H1 (cell line): ENCODE results near the gene PLA2G4E. TPM values are rescaled to one million over a fixed set of nuclear protein-coding genes. Genes with fewer than 3 reads are reported as not detected.

ENCODE experiments used
- CTCF ChIA-PET: fragments of 300-600 bp; sonication (Branson Sonifier 250); formaldehyde crosslinking; loops from one replicate; lab custom pipeline; 2021; ENCODE audit not compliant: partially characterized antibody; lab: Charles Lee
- POLR2A ChIA-PET: fragments of 300-600 bp; sonication (Branson Sonifier 250); formaldehyde crosslinking; loops from one replicate; lab custom pipeline; 2021; ENCODE audit warnings: inconsistent platforms; ENCODE audit not compliant: partially characterized antibody; lab: Charles Lee
- DNase-seq, 2 experiments: peaks; one replicate each; pipeline versions ENCODE4 v3.0.0 to v3.0.0-alpha.2; 2010 to 2022; ENCODE audit warnings: low spot score in 2 of 2, low read depth in 1 of 2, mixed read lengths in 1 of 2
- FAIRE-seq: peaks from 2 replicates; lab custom pipeline; 2011; peaks lifted over from hg19 to GRCh38; lab: Jason Lieb, UNC
- H2AFZ ChIP-seq: 2 replicates; pipeline ENCODE4 v1.8.1; 2012; ENCODE audit warnings: low read length, inconsistent platforms
- H2AK5ac ChIP-seq: 2 replicates; pipeline ENCODE4 v1.6.1; 2013; ENCODE audit warnings: low read depth, low read length
- H2BK120ac ChIP-seq: replicated peaks from 2 replicates; pipeline ENCODE3; 2013; ENCODE audit warnings: low read depth, low read length, inconsistent platforms
- H2BK12ac ChIP-seq: 2 replicates; pipeline ENCODE4 v1.6.1; 2013; ENCODE audit warnings: low read depth, low read length
- H2BK15ac ChIP-seq: 2 replicates; pipeline ENCODE4 v1.6.1; 2013; ENCODE audit warnings: low read length
- H2BK20ac ChIP-seq: 2 replicates; pipeline ENCODE4 v1.6.1; 2013; ENCODE audit warnings: low read length
- H2BK5ac ChIP-seq: 2 replicates; pipeline ENCODE4 v1.6.1; 2013; ENCODE audit warnings: low read depth, low read length
- H3K14ac ChIP-seq: 2 replicates; pipeline ENCODE4 v1.6.1; 2013; ENCODE audit warnings: inconsistent platforms; ENCODE audit not compliant: insufficient read length
- H3K18ac ChIP-seq: 2 replicates; pipeline ENCODE4 v1.6.1; 2013; ENCODE audit warnings: low read length; ENCODE audit errors: extremely low read depth
- H3K23ac ChIP-seq: 2 replicates; pipeline ENCODE4 v1.6.1; 2013; ENCODE audit warnings: inconsistent platforms; ENCODE audit not compliant: insufficient read length
- H3K23me2 ChIP-seq: 2 replicates; pipeline ENCODE4 v1.6.1; 2013; ENCODE audit warnings: low read depth, low read length
- H3K27ac ChIP-seq: 2 replicates; pipeline ENCODE4 v1.6.1; 2011; ENCODE audit warnings: low read depth, low read length, inconsistent platforms
- H3K27me3 ChIP-seq, 4 experiments: replicated peaks in 1 of 4; 1 replicate in 1 of 4; 2 replicates in 3 of 4; pipeline versions ENCODE4 v1.6.1 to v1.8.1; 2011 to 2013; ENCODE audit warnings: low read length in 3 of 4, mild to moderate bottlenecking in 3 of 4, inconsistent platforms in 2 of 4, mixed read lengths in 2 of 4, moderate library complexity in 1 of 4; ENCODE audit not compliant: control insufficient read depth in 3 of 4, insufficient read depth in 3 of 4; ENCODE audit errors: extremely low read depth in 1 of 4
- H3K36me3 ChIP-seq, 4 experiments: 2 replicates each; pipeline versions ENCODE4 v1.6.1 to v1.8.1; 2011 to 2013; ENCODE audit warnings: mild to moderate bottlenecking in 4 of 4, low read length in 3 of 4, moderate library complexity in 2 of 4, control low read depth in 1 of 4, inconsistent platforms in 1 of 4; ENCODE audit not compliant: insufficient read depth in 4 of 4, control insufficient read depth in 2 of 4
- H3K4ac ChIP-seq: replicated peaks from 2 replicates; pipeline ENCODE3; 2013; ENCODE audit warnings: low read length, low read depth, mixed read lengths, inconsistent platforms; ENCODE audit not compliant: insufficient read length
- H3K4me1 ChIP-seq, 4 experiments: replicated peaks in 1 of 4; 1 replicate in 1 of 4; 2 replicates in 3 of 4; pipeline versions ENCODE4 v1.6.1 to v1.8.1; 2011 to 2013; ENCODE audit warnings: low read length in 3 of 4, inconsistent platforms in 2 of 4, mixed read lengths in 1 of 4; ENCODE audit not compliant: insufficient read depth in 4 of 4, control insufficient read depth in 3 of 4
- H3K4me2 ChIP-seq, 2 experiments: 2 replicates each; pipeline versions ENCODE4 v1.6.1 to v1.8.1; 2011 to 2013; ENCODE audit warnings: low read depth in 2 of 2, low read length in 2 of 2, control low read depth in 1 of 2, inconsistent platforms in 1 of 2, mild to moderate bottlenecking in 1 of 2; ENCODE audit not compliant: insufficient read depth in 1 of 2
- H3K4me3 ChIP-seq, 4 experiments: fragments of 200-600, 300-600 bp in 1 of 4; sonication (generic), shearing (Covaris generic), sonication (Bioruptor Twin) in 1 of 4; 2 replicates each; pipeline versions ENCODE4 v1.5.1 to v1.8.1; 2011 to 2016; ENCODE audit warnings: low read length in 4 of 4, low read depth in 3 of 4, control low read depth in 2 of 4, inconsistent platforms in 2 of 4, mild to moderate bottlenecking in 2 of 4, mixed read lengths in 1 of 4, moderate library complexity in 1 of 4; ENCODE audit not compliant: insufficient read depth in 2 of 4; ENCODE audit errors: extremely low read depth in 1 of 4
- H3K56ac ChIP-seq: replicated peaks from 2 replicates; pipeline ENCODE3; 2013; ENCODE audit warnings: low read depth, mild to moderate bottlenecking, mixed read lengths, low read length, inconsistent platforms; ENCODE audit not compliant: insufficient read length
- H3K79me1 ChIP-seq: 2 replicates; pipeline ENCODE4 v1.6.1; 2013; ENCODE audit warnings: low read depth, low read length, control low read depth
- H3K79me2 ChIP-seq, 2 experiments: 2 replicates each; pipeline versions ENCODE4 v1.6.1 to v1.8.1; 2012 to 2013; ENCODE audit warnings: low read length in 2 of 2, mild to moderate bottlenecking in 2 of 2, inconsistent platforms in 1 of 2; ENCODE audit not compliant: insufficient read depth in 2 of 2, control insufficient read depth in 1 of 2
- H3K9ac ChIP-seq, 4 experiments: replicated peaks in 1 of 4; 1 replicate in 1 of 4; 2 replicates in 3 of 4; pipeline versions ENCODE4 v1.6.1 to v1.8.1; 2011 to 2013; ENCODE audit warnings: low read depth in 3 of 4, low read length in 3 of 4, control low read depth in 2 of 4, mild to moderate bottlenecking in 2 of 4, moderate library complexity in 2 of 4, inconsistent platforms in 1 of 4; ENCODE audit errors: extremely low read depth in 1 of 4
- H3K9me3 ChIP-seq, 2 experiments: 2 replicates each; pipeline versions ENCODE4 v1.6.1 to v1.8.1; 2012 to 2013; ENCODE audit warnings: mild to moderate bottlenecking in 2 of 2, moderate library complexity in 2 of 2, control low read depth in 1 of 2, inconsistent platforms in 1 of 2, low read depth in 1 of 2, low read length in 1 of 2, mixed read lengths in 1 of 2; ENCODE audit not compliant: insufficient read depth in 2 of 2
- H4K20me1 ChIP-seq, 2 experiments: replicated peaks in 1 of 2; 2 replicates each; pipeline versions ENCODE3 to v1.8.1; 2011 to 2013; ENCODE audit warnings: inconsistent platforms in 2 of 2, low read length in 2 of 2, mild to moderate bottlenecking in 1 of 2; ENCODE audit not compliant: insufficient read depth in 2 of 2, control insufficient read depth in 1 of 2
- H4K5ac ChIP-seq: 2 replicates; pipeline ENCODE4 v1.6.1; 2013; ENCODE audit warnings: low read length, low read depth, mixed read lengths, inconsistent platforms; ENCODE audit not compliant: insufficient read length
- H4K8ac ChIP-seq: 2 replicates; pipeline ENCODE4 v1.8.0; 2013; ENCODE audit warnings: mild to moderate bottlenecking, moderate library complexity, low read length, inconsistent platforms; ENCODE audit not compliant: insufficient read depth; ENCODE audit errors: extremely low read depth
- H4K91ac ChIP-seq: replicated peaks from 2 replicates; pipeline ENCODE3; 2013; ENCODE audit warnings: low read length, mixed read lengths, inconsistent platforms; ENCODE audit not compliant: insufficient read length
- HDAC2 ChIP-seq, 2 experiments: fragments of 300-600 bp in 1 of 2; sonication (generic) in 1 of 2; IDR thresholded peaks; 2 replicates each; pipeline ENCODE4 v1.6.1; 2011 to 2012; ENCODE audit warnings: low read depth in 2 of 2, low read length in 2 of 2, mild to moderate bottlenecking in 2 of 2, moderate library complexity in 2 of 2, borderline replicate concordance in 1 of 2, inconsistent platforms in 1 of 2
- KDM5A ChIP-seq: fragments of 200-600 bp; IDR thresholded peaks from 2 replicates; pipeline ENCODE4 v1.7.1; 2012; ENCODE audit warnings: mild to moderate bottlenecking, low read length, inconsistent platforms, mixed read lengths
- RXRA ChIP-seq: IDR thresholded peaks from 2 replicates; pipeline ENCODE4 v1.6.1; 2011; ENCODE audit warnings: low read depth, mild to moderate bottlenecking, low read length, moderate library complexity; ENCODE audit not compliant: insufficient read depth
- TAF7 ChIP-seq: optimal IDR thresholded peaks from 2 replicates; pipeline ENCODE3; 2011; ENCODE audit warnings: low read depth, mild to moderate bottlenecking, inconsistent platforms, low read length, moderate library complexity, borderline replicate concordance
- YY1 ChIP-seq: IDR thresholded peaks from 2 replicates; pipeline ENCODE4 v1.6.1; 2011; ENCODE audit warnings: low read depth, mild to moderate bottlenecking, low read length
- WGBS, 2 experiments: shearing (Covaris generic) in 1 of 2; methylation state at CpG; one replicate each; pipeline versions ENCODE4 v1.1.6 to v1.1.7; 2013 to 2015; ENCODE audit warnings: low lambda C conversion rate in 2 of 2, mixed read lengths in 2 of 2, inconsistent platforms in 1 of 2, low coverage in 1 of 2, missing lambda C conversion rate in 1 of 2; ENCODE audit not compliant: insufficient replicate concordance in 2 of 2, insufficient coverage in 1 of 2, insufficient read length in 1 of 2; ENCODE audit errors: extremely low coverage in 1 of 2, missing lambda C conversion rate in 1 of 2; 5-methylcytosine and 5-hydroxymethylcytosine counted together
- polyA plus RNA-seq, 7 experiments: library from polyadenylated mRNA; depleted of rRNA in 3 of 7; stranded (reverse) in 5 of 7; unstranded in 2 of 7; fragments of >200 nt in 5 of 7; fragments of 200-250 nt in 2 of 7; gene quantifications; 1 replicate in 5 of 7; 2 replicates in 1 of 7; 4 replicates in 1 of 7; pipeline versions ENCODE4 v1.2.1 to v1.2.3, GENCODE V29; 2011 to 2013; ENCODE audit warnings: missing spikeins in 2 of 7, mixed read lengths in 2 of 7
- total RNA-seq: library from RNA; stranded (reverse); fragmentation: NEBNext Ultra II Directional; extraction: Animal tissue kit (Norgen Biotek cat#: 25700); gene quantifications from 2 replicates; pipeline ENCODE4 v1.2.1, GENCODE V29; 2021

The PLA2G4E gene
- total and polyA plus RNA-seq, 2 of the 8 experiments (the other 6 are each of a cell fraction or from before 2014, with no cell fraction given), result 0.03 TPM; not detected in 1

DNA sequence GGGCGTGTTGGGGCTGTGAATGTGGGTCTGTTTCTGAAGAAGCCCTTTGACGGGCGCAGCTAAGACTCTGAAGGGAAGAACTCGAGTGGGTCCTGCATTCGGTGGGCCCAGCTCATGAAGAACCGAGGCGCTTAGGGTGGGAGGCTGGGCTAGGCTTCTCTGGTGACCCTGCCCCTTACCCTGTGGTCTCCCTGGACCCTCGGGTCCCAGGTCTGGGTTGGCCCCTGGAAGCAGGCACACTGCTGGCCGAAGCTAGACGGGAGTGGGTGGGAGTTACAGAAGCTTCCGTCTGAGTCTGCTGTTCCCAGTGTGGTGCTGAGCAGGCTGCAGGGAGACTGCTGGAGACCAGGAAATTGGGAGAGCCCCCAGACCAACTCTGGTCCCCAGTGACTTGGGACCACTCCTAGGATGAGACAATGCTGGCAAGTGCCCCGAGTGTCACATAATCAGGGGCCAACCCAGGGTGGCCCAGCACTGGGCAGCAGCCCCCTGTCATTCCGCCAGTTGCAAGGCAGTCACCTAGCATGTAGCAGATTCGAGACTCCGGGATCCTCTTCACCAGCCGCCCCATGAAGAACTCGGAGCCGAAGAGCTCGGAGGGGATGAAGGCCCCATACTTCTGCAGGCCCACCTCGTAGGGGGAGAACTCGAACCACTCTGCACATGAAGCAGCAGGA lies 31.8 kb downstream of the PLA2G4E start:
- WGBS, 2 experiments, result 73% methylated on average over 18 of the region's 21 CpGs; no CpG with 5 or more reads in 1 of the 2 experiments
- H3K79me1 ChIP-seq, result no peaks in the 10 kb centered on the region
- no peaks in the 10 kb centered on the region for H3K23me2 ChIP-seq
- no peak overlapping the region for H3K4me3 ChIP-seq
- H3K23ac ChIP-seq, result no peak overlapping the region
- H2AK5ac ChIP-seq, result no peak overlapping the region
- no peak overlapping the region for H2BK120ac ChIP-seq
- H4K5ac ChIP-seq, result no peak overlapping the region
- H3K27ac ChIP-seq, result no peak overlapping the region
- peak overlapping the region; percentile 86 for H4K8ac ChIP-seq
- H2BK12ac ChIP-seq, result no peak overlapping the region
- TF ChIP-seq KDM5A (no peak), YY1 (no peak), HDAC2 (IDR thresholded peaks at IDR 0.05; ENCODE audit: borderline replicate concordance in 1 of 2, low read depth in 2 of 2, low read length in 2 of 2) (no peak), RXRA (no peak), TAF7 (no peak)
- no peak overlapping the region for H4K91ac ChIP-seq
- H2BK20ac ChIP-seq, result no peak overlapping the region
- ChIA-PET POLR2A (interaction anchor here (1.0 to 3.1 kb wide), 3 partner anchors 17 to 68 kb away, joined by 3 to 14 read pairs (median 3); partner anchors contain the start of gene EHD4), CTCF (interaction anchor here (0.8 to 16.4 kb wide), 35 partner anchors 10 to 168 kb away, joined by 3 to 252 read pairs (median 5); partner anchors contain the start of gene EHD4)
- H3K79me2 ChIP-seq, result no peaks in the 10 kb centered on the region
- H3K4me2 ChIP-seq, result no peak overlapping the region
- H3K18ac ChIP-seq, result no peak overlapping the region
- no peaks in the 10 kb centered on the region for H3K27me3 ChIP-seq
- FAIRE-seq (no peak), DNase-seq (no peak)
- no peaks in the 10 kb centered on the region for H4K20me1 ChIP-seq
- peaks cover 0 to 5% (median 1%) of the 10 kb centered on the region in 4 experiments; a peak in 4 of 7 replicates for H3K4me1 ChIP-seq
- no peak overlapping the region for H2BK5ac ChIP-seq
- H3K36me3 ChIP-seq, result no peaks in the 10 kb centered on the region
- H2AFZ ChIP-seq, result peak overlapping the region; percentile 73; the same call in 1 of the 2 replicates
- H3K56ac ChIP-seq, result no peak overlapping the region
- no peak overlapping the region for H2BK15ac ChIP-seq
- H3K9ac ChIP-seq, result no peak overlapping the region
- H3K4ac ChIP-seq, result no peak overlapping the region
- no peaks in the 10 kb centered on the region for H3K9me3 ChIP-seq
- H3K14ac ChIP-seq, result no peak overlapping the region
